GM23248 (cell line): ENCODE results near the gene SH3GL1. TPM values are rescaled to one million over a fixed set of nuclear protein-coding genes. Genes with fewer than 3 reads are reported as not detected.

Experiments used
- DNase-seq: peaks from one replicate; pipeline ENCODE4 v3.0.0-alpha.2; 2015
- H2AFZ ChIP-seq: fragments of 200-600 bp; sonication (generic); 2 replicates; pipeline ENCODE4 v1.6.1; 2016; ENCODE audit warnings: antibody characterized with exemption
- H3F3A ChIP-seq: fragments of 200-600 bp; sonication (generic); 2 replicates; pipeline ENCODE4 v1.6.1; 2016; ENCODE audit warnings: mild to moderate bottlenecking, antibody characterized with exemption, mixed run types; ENCODE audit not compliant: insufficient read depth
- H3K27ac ChIP-seq: fragments of 200-600 bp; sonication (generic); 2 replicates; pipeline ENCODE4 v1.5.1; 2016; ENCODE audit warnings: mild to moderate bottlenecking
- H3K27me3 ChIP-seq: fragments of 200-600 bp; sonication (generic); replicated peaks from 2 replicates; pipeline ENCODE4 v1.6.1; 2016; ENCODE audit warnings: mild to moderate bottlenecking; ENCODE audit not compliant: insufficient read depth
- H3K36me3 ChIP-seq: fragments of 200-600 bp; sonication (generic); 2 replicates; pipeline ENCODE4 v1.6.1; 2016; ENCODE audit warnings: low read depth, mild to moderate bottlenecking
- H3K4me1 ChIP-seq: fragments of 200-600 bp; sonication (generic); 2 replicates; pipeline ENCODE4 v1.6.1; 2016; ENCODE audit warnings: mild to moderate bottlenecking; ENCODE audit not compliant: insufficient read depth
- H3K4me2 ChIP-seq: fragments of 200-600 bp; sonication (generic); one replicate; pipeline ENCODE4 v1.6.1; 2016; ENCODE audit warnings: mild to moderate bottlenecking; ENCODE audit not compliant: unreplicated experiment
- H3K4me3 ChIP-seq: fragments of 200-600 bp; sonication (generic); 2 replicates; pipeline ENCODE4 v1.5.1; 2016; ENCODE audit warnings: mild to moderate bottlenecking
- H3K79me2 ChIP-seq: fragments of 200-600 bp; sonication (generic); 2 replicates; pipeline ENCODE4 v1.6.1; 2016; ENCODE audit warnings: mild to moderate bottlenecking; ENCODE audit not compliant: insufficient read depth
- H3K9ac ChIP-seq: fragments of 200-600 bp; sonication (generic); 2 replicates; pipeline ENCODE4 v1.6.1; 2016; ENCODE audit warnings: mild to moderate bottlenecking
- H3K9me2 ChIP-seq: fragments of 200-600 bp; sonication (generic); 2 replicates; pipeline ENCODE4 v1.6.1; 2016; ENCODE audit warnings: mixed run types, mild to moderate bottlenecking, moderate library complexity; ENCODE audit not compliant: insufficient read depth
- H3K9me3 ChIP-seq: fragments of 200-600 bp; sonication (generic); one replicate; pipeline ENCODE4 v1.6.1; 2017; ENCODE audit warnings: low read depth
- H4K20me1 ChIP-seq: fragments of 200-600 bp; sonication (generic); 2 replicates; pipeline ENCODE4 v1.6.0; 2016; ENCODE audit not compliant: insufficient read depth
- EZH2 ChIP-seq: fragments of 200-600 bp; sonication (generic); IDR thresholded peaks from 2 replicates; pipeline ENCODE4 v1.6.1; 2018; ENCODE audit warnings: antibody characterized with exemption, mild to moderate bottlenecking; ENCODE audit not compliant: insufficient read depth, poor library complexity, severe bottlenecking
- EZH2phosphoT487 ChIP-seq: fragments of 200-600 bp; sonication (generic); IDR thresholded peaks from 2 replicates; pipeline ENCODE4 v1.6.1; 2018; ENCODE audit warnings: antibody characterized with exemption, moderate library complexity, mild to moderate bottlenecking, low read depth; ENCODE audit not compliant: insufficient read depth
- WGBS, 2 experiments: methylation state at CpG; one replicate each; pipeline ENCODE4 v1.1.6; 2015 to 2017; ENCODE audit warnings: low lambda C conversion rate in 2 of 2, low coverage in 1 of 2; ENCODE audit errors: missing lambda C conversion rate in 2 of 2; 5-methylcytosine and 5-hydroxymethylcytosine counted together
- in situ Hi-C: fragments of 300-500 bp; cut with MboI; formaldehyde crosslinking; loops from 2 replicates; pipeline ENCODE4 v1.15.0; 2020
- polyA plus RNA-seq: library from polyadenylated mRNA; unstranded; fragments of >200 nt; fragmentation: Nextera tagmentation; extraction: Ambion mirVana; gene quantifications from 2 replicates; pipeline ENCODE4 v1.2.1, GENCODE V29; 2016
- total RNA-seq: library from RNA; depleted of rRNA; stranded (reverse); fragments of >200 nt; shearing (Covaris generic); gene quantifications from 2 replicates; pipeline ENCODE4 v1.2.3, GENCODE V29; 2014

SH3GL1 gene
- total and polyA plus RNA-seq, 2 experiments from 2014 or later, result 141 to 151 TPM

- Histone ChIP-seq H3K4me2 (no peak overlapping the region), H3K4me1 (peaks cover 16% of the 10 kb centered on the region), H4K20me1 (no peaks in the 10 kb centered on the region), H3K9me3 (no peaks in the 10 kb centered on the region), H3K27ac (no peak overlapping the region), H3K27me3 (no peaks in the 10 kb centered on the region), H3K4me3 (no peak overlapping the region), H3K9me2 (no peaks in the 10 kb centered on the region), H3K36me3 (no peaks in the 10 kb centered on the region; the same call in 1 of the 2 replicates), H3K9ac (no peak overlapping the region), H3F3A (peaks cover 10% of the 10 kb centered on the region), H3K79me2 (no peaks in the 10 kb centered on the region), H2AFZ (no peak overlapping the region)
- 87 to 93% methylated on average over 12 of the region's 12 CpGs for WGBS, 2 experiments
- TF ChIP-seq EZH2phosphoT487 (no peak), EZH2 (no peak)
- no peak for DNase-seq
- in situ Hi-C loops, result no loop called here
Observed at GRCh38 chr19:4429771-4430171, 29.4 kb upstream of the SH3GL1 start.

GRCh38 chr19:4429256-4429655, 28.9 kb upstream of the SH3GL1 start:
- Histone ChIP-seq H3K79me2 (no peaks in the 10 kb centered on the region), H3K27me3 (no peaks in the 10 kb centered on the region), H3K9me3 (no peaks in the 10 kb centered on the region), H3F3A (peaks cover 10% of the 10 kb centered on the region), H3K4me2 (no peak overlapping the region), H3K9me2 (no peaks in the 10 kb centered on the region), H3K9ac (no peak overlapping the region), H3K27ac (no peak overlapping the region), H2AFZ (no peak overlapping the region), H3K4me1 (peaks cover 16% of the 10 kb centered on the region), H4K20me1 (no peaks in the 10 kb centered on the region), H3K4me3 (no peak overlapping the region), H3K36me3 (no peaks in the 10 kb centered on the region; the same call in 1 of the 2 replicates)
- TF ChIP-seq EZH2 (no peak), EZH2phosphoT487 (no peak)
- no peak for DNase-seq
- in situ Hi-C loops, result no loop called here
- 96 to 99% methylated on average over 16 of the region's 16 CpGs for WGBS, 2 experiments

GRCh38 chr19:4428326-4428975, 28.1 kb upstream of the SH3GL1 start:
- Histone ChIP-seq H3K27me3 (no peaks in the 10 kb centered on the region), H3K4me1 (peaks cover 16% of the 10 kb centered on the region), H3K79me2 (no peaks in the 10 kb centered on the region), H3K4me2 (no peak overlapping the region), H3K27ac (no peak overlapping the region), H3K9me2 (no peaks in the 10 kb centered on the region), H3K9ac (no peak overlapping the region), H2AFZ (no peak overlapping the region), H3K9me3 (no peaks in the 10 kb centered on the region), H3K36me3 (peaks cover 4% of the 10 kb centered on the region; the same call in 1 of the 2 replicates), H4K20me1 (no peaks in the 10 kb centered on the region), H3K4me3 (no peak overlapping the region), H3F3A (peaks cover 10% of the 10 kb centered on the region)
- WGBS, 2 experiments, result 96 to 99% methylated on average over 15 to 20 of the region's 20 CpGs
- DNase-seq, result no peak
- TF ChIP-seq EZH2 (no peak), EZH2phosphoT487 (no peak)
- in situ Hi-C loops, result no loop called here

- Histone ChIP-seq H3K79me2 (no peaks in the 10 kb centered on the region), H4K20me1 (no peaks in the 10 kb centered on the region), H3K27me3 (no peaks in the 10 kb centered on the region), H3K9me2 (no peaks in the 10 kb centered on the region), H3F3A (peaks cover 10% of the 10 kb centered on the region), H3K9me3 (no peaks in the 10 kb centered on the region), H3K36me3 (0 out of 2 replicates have a peak, but pooled peaks cover 4% of the 10 kb centered on the region), H3K4me1 (peaks cover 21% of the 10 kb centered on the region), H3K4me2 (peak overlapping the region; percentile 68), H3K4me3 (0 out of 2 replicates have a peak overlapping the region, but pooled peaks have one; percentile 14), H3K9ac (peak overlapping the region; percentile 54), H2AFZ (no peak overlapping the region), H3K27ac (peak overlapping the region; percentile 74)
- TF ChIP-seq EZH2 (no peak), EZH2phosphoT487 (no peak)
- in situ Hi-C loops, result no loop called here
- peak; percentile 96 for DNase-seq
- WGBS, 2 experiments, result 16 to 17% methylated on average over 6 of the region's 6 CpGs
Observed at GRCh38 chr19:4425537-4425936, 25.2 kb upstream of the SH3GL1 start.
